ENCODE measurements around the gene ADK. TPM values are rescaled to one million over a fixed set of nuclear protein-coding genes. Genes with fewer than 3 reads are reported as not detected.

The ADK gene
- total and polyA plus RNA-seq, 2 experiments from 2014 or later = 39.9 to 53.0 TPM

GRCh38 chr10:74233281-74233680 is 82.3 kb downstream of the ADK start:
- H3K4me3 ChIP-seq = no peak overlapping the region
- H3K79me2 ChIP-seq (replicated peaks; ENCODE audit: insufficient read depth) = no peaks in the 10 kb centered on the region
- no peak for TF ChIP-seq CREB1 (CRISPR knock-in tag; IDR thresholded peaks at IDR 0.05; ENCODE audit: low read depth)
- no peak for TF ChIP-seq CTCF (conservative IDR thresholded peaks at IDR 0.05; ENCODE audit: low read depth in 2 of 2)
- TF ChIP-seq STAT1 (IDR thresholded peaks at IDR 0.05; ENCODE audit: unreplicated experiment) = no peak
- no peak for TF ChIP-seq ZNF114 (CRISPR knock-in tag; IDR thresholded peaks at IDR 0.05)
- no peak for TF ChIP-seq POLR2AphosphoS5 (IDR thresholded peaks at IDR 0.05; ENCODE audit: low read depth)
- no peak for TF ChIP-seq EZH2 (IDR thresholded peaks at IDR 0.05; ENCODE audit: low read depth, unreplicated experiment)
- TF ChIP-seq ZNF331 (CRISPR knock-in tag; IDR thresholded peaks at IDR 0.05; ENCODE audit: low read depth) = no peak
- no peak for TF ChIP-seq JUNB (IDR thresholded peaks at IDR 0.05; ENCODE audit: unreplicated experiment)
- peak overlapping the region; percentile 24; the same call in 1 of the 2 replicates for H3K27ac ChIP-seq (ENCODE audit: low read depth)
- H3K27ac Mint-ChIP-seq = peak overlapping the region; percentile 42; the same call in 1 of the 2 replicates
- peaks cover 3% of the 10 kb centered on the region for H3K27me3 Mint-ChIP-seq (ENCODE audit: insufficient read depth, low read depth, poor library complexity)
- H3K27me3 ChIP-seq (ENCODE audit: insufficient read depth) = no peaks in the 10 kb centered on the region
- no peaks in the 10 kb centered on the region for H3K36me3 Mint-ChIP-seq (ENCODE audit: low read depth)
- H3K9me2 ChIP-seq (ENCODE audit: insufficient read depth) = no peaks in the 10 kb centered on the region
- H2AFZ ChIP-seq = no peak overlapping the region
- no peak overlapping the region for H3K4me2 ChIP-seq
- ATAC-seq = peak; percentile 63
- peaks cover 11% of the 10 kb centered on the region for H3K4me1 Mint-ChIP-seq
- no peaks in the 10 kb centered on the region for H3K36me3 ChIP-seq (ENCODE audit: insufficient read depth)
- H3F3A ChIP-seq (replicated peaks; ENCODE audit: low read depth) = no peaks in the 10 kb centered on the region
- no peaks in the 10 kb centered on the region for H3K9me3 Mint-ChIP-seq
- peak; percentile 42 for DNase-seq (ENCODE audit: low spot score)
- H4K20me1 ChIP-seq (replicated peaks; ENCODE audit: insufficient read depth) = no peaks in the 10 kb centered on the region
- H3K4me3 Mint-ChIP-seq = no peak overlapping the region; the same call in 2 of the 3 replicates
- H3K4me1 ChIP-seq (ENCODE audit: insufficient read depth) = peaks cover 6% of the 10 kb centered on the region; the same call in 1 of the 2 replicates

GRCh38 chr10:74234569-74234968 is 83.5 kb downstream of the ADK start:
- H3K4me1 ChIP-seq (ENCODE audit: insufficient read depth) = peaks cover 6% of the 10 kb centered on the region; the same call in 1 of the 2 replicates
- H4K20me1 ChIP-seq (replicated peaks; ENCODE audit: insufficient read depth) = no peaks in the 10 kb centered on the region
- no peaks in the 10 kb centered on the region for H3K9me2 ChIP-seq (ENCODE audit: insufficient read depth)
- H3K79me2 ChIP-seq (replicated peaks; ENCODE audit: insufficient read depth) = no peaks in the 10 kb centered on the region
- no peaks in the 10 kb centered on the region for H3K36me3 ChIP-seq (ENCODE audit: insufficient read depth)
- Mint-ChIP-seq H3K4me3 (no peak overlapping the region), H3K9me3 (no peaks in the 10 kb centered on the region), H3K27me3 (ENCODE audit: insufficient read depth, low read depth, poor library complexity) (peaks cover 3% of the 10 kb centered on the region), H3K4me1 (peaks cover 11% of the 10 kb centered on the region), H3K27ac (no peak overlapping the region), H3K36me3 (ENCODE audit: low read depth) (no peaks in the 10 kb centered on the region)
- no peaks in the 10 kb centered on the region for H3K27me3 ChIP-seq (ENCODE audit: insufficient read depth)
- no peak for DNase-seq (ENCODE audit: low spot score)
- H3K4me2 ChIP-seq = no peak overlapping the region
- no peak overlapping the region for H2AFZ ChIP-seq
- H3K4me3 ChIP-seq = no peak overlapping the region
- peak in 1 of 2 experiments; percentile 47; a peak in 1 of 4 replicates for TF ChIP-seq CTCF (conservative IDR thresholded peaks at IDR 0.05; ENCODE audit: low read depth in 2 of 2)
- TF ChIP-seq JUNB (IDR thresholded peaks at IDR 0.05; ENCODE audit: unreplicated experiment) = no peak
- TF ChIP-seq EZH2 (IDR thresholded peaks at IDR 0.05; ENCODE audit: low read depth, unreplicated experiment) = no peak
- H3K27ac ChIP-seq (ENCODE audit: low read depth) = no peak overlapping the region
- no peak for ATAC-seq
- H3F3A ChIP-seq (replicated peaks; ENCODE audit: low read depth) = no peaks in the 10 kb centered on the region
